ENCODE measurements around the gene HOXA2.

DNA sequence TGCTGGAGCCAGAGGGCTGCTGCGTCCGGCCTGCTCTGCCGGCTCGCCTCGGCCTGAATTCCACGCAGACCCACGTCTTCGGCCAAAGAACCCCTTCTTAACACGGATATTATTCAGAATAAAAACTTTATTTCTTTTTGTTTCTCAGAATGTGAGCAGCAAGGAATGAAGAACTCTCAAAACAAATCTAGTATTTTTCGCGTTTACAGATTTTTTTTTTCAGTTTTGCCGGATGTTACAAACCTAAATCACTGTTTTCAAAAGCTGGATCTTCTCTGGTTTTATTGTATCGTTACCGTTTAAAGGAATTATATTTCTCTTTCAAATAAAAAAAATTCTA lies 4.4 kb upstream of the HOXA2 start:
- TF ChIP-seq, protein P1, sequence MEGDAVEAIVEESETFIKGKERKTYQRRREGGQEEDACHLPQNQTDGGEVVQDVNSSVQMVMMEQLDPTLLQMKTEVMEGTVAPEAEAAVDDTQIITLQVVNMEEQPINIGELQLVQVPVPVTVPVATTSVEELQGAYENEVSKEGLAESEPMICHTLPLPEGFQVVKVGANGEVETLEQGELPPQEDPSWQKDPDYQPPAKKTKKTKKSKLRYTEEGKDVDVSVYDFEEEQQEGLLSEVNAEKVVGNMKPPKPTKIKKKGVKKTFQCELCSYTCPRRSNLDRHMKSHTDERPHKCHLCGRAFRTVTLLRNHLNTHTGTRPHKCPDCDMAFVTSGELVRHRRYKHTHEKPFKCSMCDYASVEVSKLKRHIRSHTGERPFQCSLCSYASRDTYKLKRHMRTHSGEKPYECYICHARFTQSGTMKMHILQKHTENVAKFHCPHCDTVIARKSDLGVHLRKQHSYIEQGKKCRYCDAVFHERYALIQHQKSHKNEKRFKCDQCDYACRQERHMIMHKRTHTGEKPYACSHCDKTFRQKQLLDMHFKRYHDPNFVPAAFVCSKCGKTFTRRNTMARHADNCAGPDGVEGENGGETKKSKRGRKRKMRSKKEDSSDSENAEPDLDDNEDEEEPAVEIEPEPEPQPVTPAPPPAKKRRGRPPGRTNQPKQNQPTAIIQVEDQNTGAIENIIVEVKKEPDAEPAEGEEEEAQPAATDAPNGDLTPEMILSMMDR (IDR thresholded peaks at IDR 0.05): no peak
- TF ChIP-seq POLR2A (IDR thresholded peaks at IDR 0.05): no peak
